HepG2 (cell line): ENCODE results near the gene ANKLE1. TPM values are rescaled to one million over a fixed set of nuclear protein-coding genes. Genes with fewer than 3 reads are reported as not detected.

Experiments
- ATF1 ChIP-seq: IDR thresholded peaks from 2 replicates; pipeline ENCODE4 v1.6.1; 2016; ENCODE audit warnings: mild to moderate bottlenecking, control low read depth
- CBX5 ChIP-seq: sonication (generic); formaldehyde crosslinking; IDR thresholded peaks from 2 replicates; pipeline ENCODE4 v1.4.0; 2020; ENCODE audit warnings: missing genetic modification reagents, borderline replicate concordance
- ELF3 ChIP-seq: IDR thresholded peaks from 2 replicates; pipeline ENCODE4 v1.6.1; 2016; ENCODE audit warnings: missing genetic modification reagents, missing compliant biosample characterization
- EP300 ChIP-seq, 3 experiments: sonication (generic) in 1 of 3; formaldehyde crosslinking in 1 of 3; IDR thresholded peaks; 2 replicates each; pipeline versions ENCODE4 v1.5.1 to v1.6.1; 2011 to 2020; ENCODE audit warnings: low read depth in 2 of 3, low read length in 2 of 3, borderline replicate concordance in 1 of 3, improper control_type of control experiment in 1 of 3, mild to moderate bottlenecking in 1 of 3, missing genetic modification reagents in 1 of 3, moderate library complexity in 1 of 3
- KLF9 ChIP-seq: IDR thresholded peaks from 2 replicates; pipeline ENCODE4 v1.6.1; 2016; ENCODE audit warnings: low read depth
- PHF21A ChIP-seq: sonication (generic); formaldehyde crosslinking; IDR thresholded peaks from 2 replicates; pipeline ENCODE4 v1.5.0; 2020; ENCODE audit warnings: mild to moderate bottlenecking, missing genetic modification reagents
- POLR2A ChIP-seq, 2 experiments: IDR thresholded peaks; 2 replicates each; pipeline ENCODE4 v1.6.1; 2011; ENCODE audit warnings: low read depth in 2 of 2, low read length in 2 of 2, mild to moderate bottlenecking in 1 of 2, moderate library complexity in 1 of 2; ENCODE audit not compliant: insufficient read depth in 1 of 2
- SALL2 ChIP-seq: sonication (generic); formaldehyde crosslinking; IDR thresholded peaks from 2 replicates; pipeline ENCODE4 v1.8.1; 2023; ENCODE audit warnings: mild to moderate bottlenecking, missing genetic modification reagents, inconsistent platforms
- STAG1 ChIP-seq: sonication (generic); formaldehyde crosslinking; IDR thresholded peaks from 2 replicates; pipeline ENCODE4 v1.4.0; 2020; ENCODE audit warnings: missing genetic modification reagents
- THAP9 ChIP-seq: sonication (generic); formaldehyde crosslinking; IDR thresholded peaks from 2 replicates; pipeline ENCODE4; 2020; ENCODE audit warnings: missing genetic modification reagents, mild to moderate bottlenecking, borderline replicate concordance
- ZBTB25 ChIP-seq: IDR thresholded peaks from 2 replicates; pipeline ENCODE4 v1.6.1; 2018; ENCODE audit warnings: missing genetic modification reagents
- ZFP62 ChIP-seq: sonication (generic); formaldehyde crosslinking; IDR thresholded peaks from 2 replicates; pipeline ENCODE4 v1.4.0; 2020; ENCODE audit warnings: missing genetic modification reagents
- ZHX2 ChIP-seq, 2 experiments: sonication (generic) in 1 of 2; formaldehyde crosslinking in 1 of 2; IDR thresholded peaks; 2 replicates each; pipeline versions ENCODE4 v1.6.1 to v1.9.0; 2014 to 2022; ENCODE audit warnings: antibody characterized with exemption in 1 of 2, borderline replicate concordance in 1 of 2, inconsistent platforms in 1 of 2, low read depth in 1 of 2, missing genetic modification reagents in 1 of 2
- ZMYM2 ChIP-seq: sonication (generic); formaldehyde crosslinking; IDR thresholded peaks from 2 replicates; pipeline ENCODE4 v1.8.0; 2022; ENCODE audit warnings: mild to moderate bottlenecking, missing genetic modification reagents
- ZNF20 ChIP-seq: sonication (generic); formaldehyde crosslinking; IDR thresholded peaks from 2 replicates; pipeline ENCODE4 v1.4.0; 2020; ENCODE audit warnings: mild to moderate bottlenecking, moderate library complexity, missing genetic modification reagents
- ZNF232 ChIP-seq: sonication (generic); formaldehyde crosslinking; IDR thresholded peaks from 2 replicates; pipeline ENCODE4 v1.4.0; 2020; ENCODE audit warnings: missing genetic modification reagents, borderline replicate concordance
- ZNF33A ChIP-seq: sonication (generic); formaldehyde crosslinking; IDR thresholded peaks from 2 replicates; pipeline ENCODE4 v1.5.1; 2020; ENCODE audit warnings: missing genetic modification reagents, mild to moderate bottlenecking, moderate library complexity, borderline replicate concordance
- ZNF543 ChIP-seq: sonication (generic); formaldehyde crosslinking; IDR thresholded peaks from 2 replicates; pipeline ENCODE4 v1.4.0; 2020; ENCODE audit warnings: mild to moderate bottlenecking, missing genetic modification reagents
- polyA plus RNA-seq, 8 experiments: library from polyadenylated mRNA; depleted of rRNA in 3 of 8; stranded (reverse) in 7 of 8; unstranded in 1 of 8; fragments of >200 nt; fragmentation: Illumina TruSeq in 4 of 8; extraction: Trizol in 4 of 8; gene quantifications; 2 replicates each; pipeline versions ENCODE4 v1.2.1 to v1.2.3, GENCODE V29; 2011 to 2016; ENCODE audit warnings: low read depth in 4 of 8, missing spikeins in 1 of 8, mixed read lengths in 1 of 8; ENCODE audit not compliant: insufficient read depth in 1 of 8
- total RNA-seq, 5 experiments: library from RNA; depleted of rRNA; stranded (reverse); fragments of >200 nt; fragmentation: Illumina TruSeq; extraction: Trizol; gene quantifications; 2 replicates each; pipeline ENCODE4 v1.2.3, GENCODE V29; 2016; ENCODE audit warnings: low read depth in 1 of 5

Gene ANKLE1
- total and polyA plus RNA-seq, 2 of the 13 experiments (the other 11 are each of a cell fraction or from before 2014, with no cell fraction given), result 0.69 to 1.5 TPM

- peak; percentile 70; the same call in 1 of the 2 replicates for TF ChIP-seq THAP9
- TF ChIP-seq CBX5, result no peak
- 0 out of 2 replicates have a peak, but pooled peaks have one; percentile 6 for TF ChIP-seq PHF21A
- no peak for TF ChIP-seq ZNF543
- TF ChIP-seq ZHX2 (IDR thresholded peaks at IDR 0.05; ENCODE audit: low read depth), result 0 out of 2 replicates have a peak, but pooled peaks have one; percentile 19
- TF ChIP-seq ZHX2 (CRISPR knock-in tag; IDR thresholded peaks at IDR 0.05; ENCODE audit: borderline replicate concordance), result no peak
- no peak for TF ChIP-seq STAG1 (CRISPR knock-in tag)
- no peak for TF ChIP-seq ZFP62
- no peak for TF ChIP-seq EP300 (IDR thresholded peaks at IDR 0.05; ENCODE audit: low read depth in 2 of 2, low read length in 2 of 2)
- TF ChIP-seq EP300 (CRISPR knock-in tag; IDR thresholded peaks at IDR 0.05; ENCODE audit: borderline replicate concordance), result no peak; the same call in 1 of the 2 replicates
- TF ChIP-seq POLR2A (IDR thresholded peaks at IDR 0.05; ENCODE audit: insufficient read depth in 1 of 2, low read depth in 2 of 2, low read length in 2 of 2), result peak; percentile 31 to 70; a peak in 2 of 4 replicates
- TF ChIP-seq ELF3 (CRISPR knock-in tag), result 0 out of 2 replicates have a peak, but pooled peaks have one; percentile 14
- peak; percentile 64; the same call in 1 of the 2 replicates for TF ChIP-seq SALL2
- no peak for TF ChIP-seq ZNF33A
- no peak for TF ChIP-seq KLF9 (CRISPR knock-in tag)
- no peak for TF ChIP-seq ZMYM2 (CRISPR knock-in tag)
- peak; percentile 77 for TF ChIP-seq ZBTB25 (CRISPR knock-in tag)
- TF ChIP-seq ZNF20 (CRISPR knock-in tag), result no peak
- peak; percentile 59; the same call in 1 of the 2 replicates for TF ChIP-seq ATF1 (CRISPR knock-in tag)
- TF ChIP-seq ZNF232, result no peak
These were observed 27.7 kb downstream of the ANKLE1 start, which contains the start of gene DDA1 (continued) for GRCh38 chr19:17309198-17309964.
